GM12872 (cell line): ENCODE measurements around the gene ZNF415.

Experiments
- TF ChIP-seq, protein P1 (sequence below): IDR thresholded peaks from 3 replicates; pipeline ENCODE4 v1.5.1; 2011; ENCODE audit warnings: low read depth, mild to moderate bottlenecking, low read length, moderate library complexity; ENCODE audit not compliant: insufficient read depth

The ZNF415 gene

DNA sequence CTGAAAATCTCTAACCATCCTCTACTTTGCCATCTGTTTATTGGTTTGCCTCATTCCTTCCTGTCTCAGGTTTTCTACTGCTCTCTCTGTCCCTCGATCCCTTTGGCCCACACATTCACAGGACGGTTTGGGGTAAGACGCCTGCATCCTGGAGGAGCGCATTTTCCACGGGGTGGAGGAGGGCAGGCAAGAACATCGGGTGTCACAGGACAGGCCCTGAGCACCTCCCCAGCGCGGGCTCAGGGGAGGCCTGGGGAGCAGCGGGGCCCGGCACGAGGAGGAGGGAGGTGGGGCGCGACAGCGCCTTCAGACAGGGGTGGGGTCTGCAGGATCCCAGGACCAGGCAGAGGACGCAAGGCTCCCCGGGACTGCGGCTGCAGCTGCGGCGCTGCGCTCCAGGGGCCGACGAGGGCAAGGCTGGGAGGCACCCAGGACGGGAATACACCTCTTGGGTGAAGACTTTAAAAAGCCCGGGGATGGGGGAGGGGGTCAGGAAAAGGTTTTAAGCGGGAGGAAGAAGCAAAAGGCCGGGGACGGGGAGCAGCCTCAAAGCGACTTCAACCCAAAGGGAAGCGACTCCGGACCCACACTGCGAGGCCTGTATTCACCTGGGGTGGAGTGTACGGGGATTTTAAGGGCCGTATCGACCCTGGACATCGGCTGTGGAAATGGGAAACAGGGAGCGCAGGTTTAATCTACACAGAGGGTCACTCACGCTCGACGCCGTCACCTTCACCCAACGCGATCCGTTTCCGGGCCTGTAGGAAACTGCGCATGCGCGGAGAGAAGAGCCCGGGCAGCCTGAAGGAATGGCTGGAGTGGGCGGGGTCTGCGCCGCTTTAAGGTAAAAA lies at the start of gene ZNF415:
ZNF415 (minus strand) TSS at position 770 of the 851 bp plus-strand sequence. CDS start 10,234 bp downstream, outside the sequence.
- TF ChIP-seq, protein P1, sequence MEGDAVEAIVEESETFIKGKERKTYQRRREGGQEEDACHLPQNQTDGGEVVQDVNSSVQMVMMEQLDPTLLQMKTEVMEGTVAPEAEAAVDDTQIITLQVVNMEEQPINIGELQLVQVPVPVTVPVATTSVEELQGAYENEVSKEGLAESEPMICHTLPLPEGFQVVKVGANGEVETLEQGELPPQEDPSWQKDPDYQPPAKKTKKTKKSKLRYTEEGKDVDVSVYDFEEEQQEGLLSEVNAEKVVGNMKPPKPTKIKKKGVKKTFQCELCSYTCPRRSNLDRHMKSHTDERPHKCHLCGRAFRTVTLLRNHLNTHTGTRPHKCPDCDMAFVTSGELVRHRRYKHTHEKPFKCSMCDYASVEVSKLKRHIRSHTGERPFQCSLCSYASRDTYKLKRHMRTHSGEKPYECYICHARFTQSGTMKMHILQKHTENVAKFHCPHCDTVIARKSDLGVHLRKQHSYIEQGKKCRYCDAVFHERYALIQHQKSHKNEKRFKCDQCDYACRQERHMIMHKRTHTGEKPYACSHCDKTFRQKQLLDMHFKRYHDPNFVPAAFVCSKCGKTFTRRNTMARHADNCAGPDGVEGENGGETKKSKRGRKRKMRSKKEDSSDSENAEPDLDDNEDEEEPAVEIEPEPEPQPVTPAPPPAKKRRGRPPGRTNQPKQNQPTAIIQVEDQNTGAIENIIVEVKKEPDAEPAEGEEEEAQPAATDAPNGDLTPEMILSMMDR: no peak

DNA sequence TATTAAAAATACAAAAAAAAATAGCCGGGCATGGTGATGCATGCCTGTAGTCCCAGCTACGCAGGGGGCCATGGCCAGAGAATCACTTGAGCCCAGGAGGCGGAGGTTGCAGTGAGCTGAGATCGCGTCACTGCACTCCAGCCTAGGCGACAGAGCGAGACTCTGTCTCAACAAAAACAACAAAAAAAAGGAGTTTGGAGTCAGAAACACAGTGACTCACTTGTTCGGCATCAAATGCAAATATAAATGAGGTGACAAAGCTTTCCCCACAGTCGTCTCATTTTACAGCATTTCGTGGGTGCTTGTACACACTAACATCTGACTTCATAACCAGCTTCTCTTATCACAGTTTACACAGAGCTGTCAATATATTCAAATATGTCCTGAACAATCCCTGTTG lies 49.5 kb upstream of the ZNF415 start:
- TF ChIP-seq, protein P1: no peak

- TF ChIP-seq, protein P1: no peak
These were observed 45.3 kb upstream of the ZNF415 start for GRCh38 chr19:53177986-53178385.

- TF ChIP-seq, protein P1: no peak
These were observed 40.2 kb upstream of the ZNF415 start for GRCh38 chr19:53172889-53173288.

GRCh38 chr19:53165691-53166091 lies 33.0 kb upstream of the ZNF415 start:
- TF ChIP-seq, protein P1: no peak

GRCh38 chr19:53161123-53161522 lies 28.4 kb upstream of the ZNF415 start:
- TF ChIP-seq, protein P1: no peak

DNA sequence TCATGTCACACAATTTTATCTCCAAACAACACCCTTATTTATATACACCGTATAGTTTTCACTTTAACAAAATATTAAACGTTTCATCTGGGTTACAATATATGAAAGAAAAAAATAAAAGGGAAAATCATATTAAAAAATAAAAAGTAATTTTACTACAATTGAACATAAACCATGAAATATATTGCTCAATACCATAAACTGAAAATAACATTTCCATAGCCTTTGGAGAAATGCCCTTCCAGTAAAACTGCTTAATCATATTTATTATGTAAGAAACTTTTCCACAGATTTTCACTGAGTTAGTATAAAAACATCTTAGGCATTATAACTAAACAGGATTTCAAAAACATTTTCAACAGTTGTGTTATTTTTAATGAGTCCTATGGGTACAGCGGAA lies 27.6 kb upstream of the ZNF415 start:
- TF ChIP-seq, protein P1: no peak
